ENCODE results near the gene PTPN23. TPM values are rescaled to one million over a fixed set of nuclear protein-coding genes. Genes with fewer than 3 reads are reported as not detected.

Gene PTPN23
- total RNA-seq, 1 donor from 2014 or later: 56.7 TPM

DNA sequence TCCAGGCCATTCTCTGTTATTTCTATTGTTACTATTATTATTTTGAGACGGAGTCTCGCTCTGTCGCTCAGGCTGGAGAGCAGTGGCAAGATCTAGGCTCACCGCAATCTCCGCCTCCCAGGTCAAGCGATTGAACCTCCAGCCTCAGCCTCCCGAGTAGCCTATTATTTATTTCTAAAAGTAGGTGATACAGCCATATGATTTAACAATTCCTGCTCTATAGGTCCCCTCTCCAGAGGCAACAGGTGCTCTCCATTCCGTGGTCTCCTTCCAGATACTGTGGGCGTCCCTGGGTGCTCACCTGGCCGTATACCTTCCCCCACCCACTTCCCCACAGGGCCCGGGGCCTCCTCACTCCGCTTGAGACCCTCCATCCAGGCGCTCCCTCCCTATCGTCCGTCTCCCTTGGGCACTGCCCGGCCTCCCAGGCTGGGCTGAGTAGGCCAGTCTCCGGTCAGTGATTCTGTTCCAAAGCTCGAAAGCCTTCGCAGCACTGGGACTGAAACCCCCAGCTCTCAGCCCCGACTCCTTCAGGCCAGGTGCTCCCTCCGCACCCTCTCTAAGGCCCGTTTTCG, 708 bp upstream of the PTPN23 start:
- no peaks in the 10 kb centered on the region for H3K36me3 Mint-ChIP-seq
- peak overlapping the region; percentile 99 for H3K4me3 Mint-ChIP-seq
- DNase-seq (ENCODE audit: low spot score in 2 of 2, unreplicated experiment in 2 of 2): no peak
- peak overlapping the region; percentile 100 for H3K27ac Mint-ChIP-seq
- no peaks in the 10 kb centered on the region for H3K27me3 Mint-ChIP-seq (ENCODE audit: low read depth)
- peaks cover 31% of the 10 kb centered on the region for H3K4me1 Mint-ChIP-seq
- TF ChIP-seq, protein P1, sequence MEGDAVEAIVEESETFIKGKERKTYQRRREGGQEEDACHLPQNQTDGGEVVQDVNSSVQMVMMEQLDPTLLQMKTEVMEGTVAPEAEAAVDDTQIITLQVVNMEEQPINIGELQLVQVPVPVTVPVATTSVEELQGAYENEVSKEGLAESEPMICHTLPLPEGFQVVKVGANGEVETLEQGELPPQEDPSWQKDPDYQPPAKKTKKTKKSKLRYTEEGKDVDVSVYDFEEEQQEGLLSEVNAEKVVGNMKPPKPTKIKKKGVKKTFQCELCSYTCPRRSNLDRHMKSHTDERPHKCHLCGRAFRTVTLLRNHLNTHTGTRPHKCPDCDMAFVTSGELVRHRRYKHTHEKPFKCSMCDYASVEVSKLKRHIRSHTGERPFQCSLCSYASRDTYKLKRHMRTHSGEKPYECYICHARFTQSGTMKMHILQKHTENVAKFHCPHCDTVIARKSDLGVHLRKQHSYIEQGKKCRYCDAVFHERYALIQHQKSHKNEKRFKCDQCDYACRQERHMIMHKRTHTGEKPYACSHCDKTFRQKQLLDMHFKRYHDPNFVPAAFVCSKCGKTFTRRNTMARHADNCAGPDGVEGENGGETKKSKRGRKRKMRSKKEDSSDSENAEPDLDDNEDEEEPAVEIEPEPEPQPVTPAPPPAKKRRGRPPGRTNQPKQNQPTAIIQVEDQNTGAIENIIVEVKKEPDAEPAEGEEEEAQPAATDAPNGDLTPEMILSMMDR (IDR thresholded peaks at IDR 0.05; ENCODE audit: unreplicated experiment): no peak
- no peaks in the 10 kb centered on the region for H3K9me3 Mint-ChIP-seq

DNA sequence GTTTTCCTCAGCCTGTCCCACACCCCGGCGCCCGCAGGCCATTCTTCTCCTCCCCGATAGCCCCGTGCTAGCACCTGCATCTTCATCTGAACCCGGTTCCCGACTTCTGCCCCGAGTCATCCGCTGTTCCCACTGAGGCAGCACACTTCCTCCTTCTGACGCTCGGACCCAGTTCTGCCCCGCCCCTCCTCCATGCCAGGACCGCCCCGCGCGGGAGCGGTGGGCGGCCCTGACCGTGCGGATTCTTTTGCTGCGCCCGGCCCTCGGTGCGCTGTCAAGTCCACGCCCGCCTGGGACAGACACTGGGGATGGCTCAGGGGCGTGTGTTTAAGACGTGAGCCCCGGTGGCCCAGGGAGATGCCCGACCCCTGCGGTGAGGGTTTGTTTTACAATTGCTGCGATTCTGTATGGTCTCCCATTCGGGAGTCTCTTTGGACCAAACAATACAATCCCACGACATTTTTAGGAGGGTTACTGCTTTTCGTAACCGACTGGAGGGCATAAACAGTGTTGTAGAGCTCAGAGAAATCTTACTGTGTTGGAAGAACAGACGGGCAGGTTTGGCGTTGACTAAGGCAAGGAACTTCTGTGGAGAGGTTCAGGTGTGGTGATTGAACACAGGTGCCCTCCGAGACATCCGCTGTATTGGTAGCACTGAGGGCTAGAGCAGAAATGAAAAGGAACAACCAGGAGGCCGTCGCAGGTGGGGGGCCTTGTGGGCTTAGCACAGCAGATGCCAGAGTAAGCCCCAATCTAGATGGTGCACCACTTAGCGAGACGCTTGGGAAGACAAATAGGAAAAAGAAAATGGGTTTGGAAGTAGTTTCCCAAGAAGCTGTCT, 716 bp downstream of the PTPN23 start:
- Mint-ChIP-seq H3K4me3 (peak overlapping the region; percentile 99), H3K27me3 (ENCODE audit: low read depth) (no peaks in the 10 kb centered on the region), H3K4me1 (peaks cover 35% of the 10 kb centered on the region), H3K9me3 (no peaks in the 10 kb centered on the region), H3K27ac (peak overlapping the region; percentile 100), H3K36me3 (no peaks in the 10 kb centered on the region)
- DNase-seq (ENCODE audit: low spot score in 2 of 2, unreplicated experiment in 2 of 2): peak; percentile 71 to 83
- TF ChIP-seq, protein P1 (IDR thresholded peaks at IDR 0.05; ENCODE audit: unreplicated experiment): no peak

DNA sequence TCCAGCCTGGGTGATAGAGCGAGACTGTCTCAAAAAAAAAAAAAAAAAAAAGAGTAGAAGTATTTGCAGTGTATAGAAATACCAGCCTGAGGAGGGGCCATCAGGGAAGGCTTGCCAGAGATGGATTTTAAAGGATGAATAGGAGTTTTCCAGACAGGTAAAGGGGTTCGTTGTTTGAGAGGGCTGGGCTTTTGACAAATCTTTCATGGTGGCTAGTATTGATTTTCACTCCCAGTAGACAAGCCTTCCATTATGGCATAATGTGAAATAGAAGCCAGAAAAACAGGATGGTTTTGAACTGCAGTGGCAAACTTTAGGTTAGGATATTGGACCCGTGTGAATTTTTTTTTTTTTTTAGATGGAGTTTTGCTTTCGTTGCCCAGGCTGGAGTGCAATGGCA, 3.6 kb downstream of the PTPN23 start:
- Mint-ChIP-seq H3K9me3 (no peaks in the 10 kb centered on the region), H3K4me3 (no peak overlapping the region), H3K4me1 (peaks cover 35% of the 10 kb centered on the region), H3K27me3 (ENCODE audit: low read depth) (no peaks in the 10 kb centered on the region), H3K27ac (no peak overlapping the region), H3K36me3 (peaks cover 3% of the 10 kb centered on the region)
- no peak for DNase-seq (ENCODE audit: low spot score in 2 of 2, unreplicated experiment in 2 of 2)
- TF ChIP-seq, protein P1 (IDR thresholded peaks at IDR 0.05; ENCODE audit: unreplicated experiment): no peak

DNA sequence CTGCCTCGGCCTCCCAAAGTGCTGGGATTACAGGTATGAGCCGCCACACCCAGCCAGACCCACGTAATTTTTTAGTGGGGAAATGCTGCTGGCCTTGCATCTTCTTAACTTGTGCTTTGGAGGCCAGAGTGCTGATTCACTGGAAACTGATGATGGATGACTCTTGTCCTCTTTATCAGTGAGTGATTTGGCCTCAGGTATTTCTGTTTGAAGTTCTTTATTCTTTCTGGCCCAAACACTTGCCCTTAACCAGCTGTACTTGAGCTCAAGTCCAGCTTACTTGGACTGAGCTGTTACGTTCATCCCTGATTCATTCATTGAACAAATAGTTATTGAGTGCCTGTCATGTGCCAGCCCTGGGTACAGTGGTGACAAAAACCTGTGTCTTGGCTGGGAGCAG, 4.2 kb downstream of the PTPN23 start:
- no peak overlapping the region for H3K27ac Mint-ChIP-seq
- TF ChIP-seq, protein P1 (IDR thresholded peaks at IDR 0.05; ENCODE audit: unreplicated experiment): no peak
- H3K27me3 Mint-ChIP-seq (ENCODE audit: low read depth): no peaks in the 10 kb centered on the region
- peaks cover 30% of the 10 kb centered on the region for H3K4me1 Mint-ChIP-seq
- H3K4me3 Mint-ChIP-seq: no peak overlapping the region
- DNase-seq (ENCODE audit: low spot score in 2 of 2, unreplicated experiment in 2 of 2): no peak
- no peaks in the 10 kb centered on the region for H3K9me3 Mint-ChIP-seq
- H3K36me3 Mint-ChIP-seq: peaks cover 3% of the 10 kb centered on the region

DNA sequence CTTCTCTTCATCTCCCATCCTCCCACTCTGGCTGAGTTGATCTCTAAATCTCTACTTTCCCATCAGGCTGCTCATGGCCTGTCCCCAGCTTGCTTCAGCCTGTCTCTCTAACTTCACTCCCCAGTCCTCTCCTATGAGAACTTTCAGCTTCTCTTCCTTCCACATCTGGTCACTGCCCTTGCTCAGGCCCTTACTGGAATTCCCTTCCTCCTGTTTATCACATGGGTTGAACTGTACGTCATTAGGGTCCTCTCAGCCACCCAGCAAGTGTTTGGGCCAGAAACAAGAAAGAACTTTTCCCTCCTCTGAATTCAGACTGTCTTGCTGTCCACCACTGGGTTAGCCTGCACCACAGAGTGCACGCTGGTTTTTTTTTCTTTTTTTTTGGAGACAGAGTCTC, 5.0 kb downstream of the PTPN23 start:
- no peaks in the 10 kb centered on the region for H3K27me3 Mint-ChIP-seq (ENCODE audit: low read depth)
- TF ChIP-seq, protein P1 (IDR thresholded peaks at IDR 0.05; ENCODE audit: unreplicated experiment): no peak
- H3K9me3 Mint-ChIP-seq: no peaks in the 10 kb centered on the region
- DNase-seq (ENCODE audit: low spot score in 2 of 2, unreplicated experiment in 2 of 2): no peak
- H3K36me3 Mint-ChIP-seq: peaks cover 3% of the 10 kb centered on the region
- peak overlapping the region; percentile 3 for H3K27ac Mint-ChIP-seq
- peaks cover 26% of the 10 kb centered on the region for H3K4me1 Mint-ChIP-seq
- no peak overlapping the region for H3K4me3 Mint-ChIP-seq

Data from mesothelial cell of epicardium (in vitro differentiated cells).